ENCODE results near the gene SF3B1.
"Not testable (repeated sequence)": the region's sequence is repeated elsewhere in the genome, so short reads cannot be mapped to it uniquely, and the experiment has no call there.

The SF3B1 gene

GRCh38 chr2:197434541-197435513 lies at the start of gene SF3B1:
TSS of gene SF3B1 (minus strand) at chr2:197435028. CDS start at chr2:197434999, 29 bp downstream.
- no peak for FAIRE-seq

GRCh38 chr2:197484248-197484647 lies 49.4 kb upstream of the SF3B1 start:
- not testable (repeated sequence) for DNase-seq (ENCODE audit: insufficient read length, low spot score); FAIRE-seq

More at GRCh38 chr2:197434541-197435513, at the start of gene SF3B1:
- peak; percentile 77 for DNase-seq (ENCODE audit: insufficient read length, low spot score)
- TF ChIP-seq, protein P1, sequence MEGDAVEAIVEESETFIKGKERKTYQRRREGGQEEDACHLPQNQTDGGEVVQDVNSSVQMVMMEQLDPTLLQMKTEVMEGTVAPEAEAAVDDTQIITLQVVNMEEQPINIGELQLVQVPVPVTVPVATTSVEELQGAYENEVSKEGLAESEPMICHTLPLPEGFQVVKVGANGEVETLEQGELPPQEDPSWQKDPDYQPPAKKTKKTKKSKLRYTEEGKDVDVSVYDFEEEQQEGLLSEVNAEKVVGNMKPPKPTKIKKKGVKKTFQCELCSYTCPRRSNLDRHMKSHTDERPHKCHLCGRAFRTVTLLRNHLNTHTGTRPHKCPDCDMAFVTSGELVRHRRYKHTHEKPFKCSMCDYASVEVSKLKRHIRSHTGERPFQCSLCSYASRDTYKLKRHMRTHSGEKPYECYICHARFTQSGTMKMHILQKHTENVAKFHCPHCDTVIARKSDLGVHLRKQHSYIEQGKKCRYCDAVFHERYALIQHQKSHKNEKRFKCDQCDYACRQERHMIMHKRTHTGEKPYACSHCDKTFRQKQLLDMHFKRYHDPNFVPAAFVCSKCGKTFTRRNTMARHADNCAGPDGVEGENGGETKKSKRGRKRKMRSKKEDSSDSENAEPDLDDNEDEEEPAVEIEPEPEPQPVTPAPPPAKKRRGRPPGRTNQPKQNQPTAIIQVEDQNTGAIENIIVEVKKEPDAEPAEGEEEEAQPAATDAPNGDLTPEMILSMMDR (IDR thresholded peaks at IDR 0.05; ENCODE audit: insufficient read depth, missing control alignments): no peak

GRCh38 chr2:197480165-197481036 lies 45.6 kb upstream of the SF3B1 start:
- TF ChIP-seq, protein P1 (IDR thresholded peaks at IDR 0.05; ENCODE audit: insufficient read depth, missing control alignments): no peak
- FAIRE-seq (no peak), DNase-seq (ENCODE audit: insufficient read length, low spot score) (no peak)

DNA sequence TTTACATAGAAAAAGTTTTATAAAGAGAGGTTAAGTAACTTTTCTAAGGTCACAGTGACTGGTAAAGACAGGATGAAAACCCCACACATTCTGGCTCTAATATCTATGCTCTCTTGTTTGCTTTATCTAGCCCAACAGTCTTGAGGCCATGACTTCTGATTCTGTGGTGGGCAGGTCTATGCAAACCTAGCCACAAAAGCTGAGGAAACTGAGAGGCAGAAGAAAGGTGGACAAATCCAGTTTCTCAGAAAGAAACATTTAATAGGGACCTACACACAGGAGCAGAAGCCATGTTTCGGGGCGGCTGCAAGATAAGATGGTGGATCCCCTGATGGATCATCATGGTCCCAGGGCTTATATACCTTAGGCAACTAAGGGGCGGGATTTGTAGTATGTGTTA lies 43.0 kb upstream of the SF3B1 start:
- DNase-seq (ENCODE audit: insufficient read length, low spot score) (no peak), FAIRE-seq (no peak)
- TF ChIP-seq, protein P1 (IDR thresholded peaks at IDR 0.05; ENCODE audit: insufficient read depth, missing control alignments): no peak

GRCh38 chr2:197472166-197472565 lies 37.3 kb upstream of the SF3B1 start:
- no peak for FAIRE-seq
- no peak for DNase-seq (ENCODE audit: insufficient read length, low spot score)
- TF ChIP-seq, protein P1 (IDR thresholded peaks at IDR 0.05; ENCODE audit: insufficient read depth, missing control alignments): no peak

GRCh38 chr2:197464175-197464574 lies 29.3 kb upstream of the SF3B1 start:
- TF ChIP-seq, protein P1 (IDR thresholded peaks at IDR 0.05; ENCODE audit: insufficient read depth, missing control alignments): no peak
- FAIRE-seq (no peak), DNase-seq (ENCODE audit: insufficient read length, low spot score) (no peak)

DNA sequence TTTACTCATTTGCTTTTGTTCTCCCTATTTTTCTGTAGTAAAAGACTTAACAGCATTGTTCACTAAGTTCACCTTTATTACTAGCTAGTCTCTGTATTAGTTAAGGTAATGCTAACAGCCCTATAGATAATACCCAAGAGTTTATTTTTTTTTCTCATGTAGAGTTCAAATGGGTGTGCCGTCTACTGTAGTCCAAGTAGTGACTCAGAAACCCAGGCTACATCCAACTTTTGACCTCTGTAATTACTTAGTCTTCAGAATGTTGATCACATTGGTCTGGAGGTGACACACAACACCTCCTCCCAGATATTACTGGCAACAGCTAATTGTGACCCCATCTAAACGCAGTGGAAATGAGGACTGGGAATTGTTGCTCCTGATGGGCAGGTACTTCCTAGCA lies 26.2 kb upstream of the SF3B1 start:
- FAIRE-seq: no peak
- no peak for DNase-seq (ENCODE audit: insufficient read length, low spot score)
- TF ChIP-seq, protein P1 (IDR thresholded peaks at IDR 0.05; ENCODE audit: insufficient read depth, missing control alignments): no peak

Data from D721Med (cell line).